GM21529 (cell line): ENCODE measurements around the gene CNTN4.

Experiments
- ATAC-seq: cut with Tn5 transposase; IDR thresholded peaks from one replicate; pipeline ENCODE4 v1.9.1; 2021; ENCODE audit not compliant: unreplicated experiment

The CNTN4 gene

GRCh38 chr3:3081381-3082233 is 982.9 kb downstream of the CNTN4 start:
- peak; percentile 38 for ATAC-seq

GRCh38 chr3:3082234-3082924 is 983.7 kb downstream of the CNTN4 start:
- peak; percentile 87 for ATAC-seq

GRCh38 chr3:3084890-3085289 is 986.2 kb downstream of the CNTN4 start:
- no peak for ATAC-seq

- no peak for ATAC-seq
Observed at GRCh38 chr3:3085782-3086181, 987.1 kb downstream of the CNTN4 start.

DNA sequence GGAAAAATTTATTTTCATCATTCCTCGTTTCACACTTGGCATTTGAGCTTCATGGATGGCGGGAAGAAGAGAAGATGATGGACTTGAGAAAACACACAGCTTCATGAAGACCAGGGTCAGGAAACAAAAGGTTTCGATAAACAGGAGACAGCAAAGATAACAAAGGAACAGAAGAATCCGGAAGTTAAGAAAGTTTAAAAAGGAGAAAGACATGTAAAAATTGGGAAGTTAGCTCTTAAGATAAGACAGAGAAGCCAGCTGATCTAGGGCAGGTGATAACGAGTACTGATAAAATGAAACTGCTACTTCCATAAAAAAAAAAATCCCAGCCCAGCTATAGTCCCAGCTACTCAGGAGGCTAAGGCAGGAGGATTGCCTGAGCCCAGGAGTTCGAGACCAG is 987.6 kb downstream of the CNTN4 start:
- ATAC-seq = no peak

- ATAC-seq = no peak
Observed at GRCh38 chr3:3087279-3087678, 988.6 kb downstream of the CNTN4 start.

DNA sequence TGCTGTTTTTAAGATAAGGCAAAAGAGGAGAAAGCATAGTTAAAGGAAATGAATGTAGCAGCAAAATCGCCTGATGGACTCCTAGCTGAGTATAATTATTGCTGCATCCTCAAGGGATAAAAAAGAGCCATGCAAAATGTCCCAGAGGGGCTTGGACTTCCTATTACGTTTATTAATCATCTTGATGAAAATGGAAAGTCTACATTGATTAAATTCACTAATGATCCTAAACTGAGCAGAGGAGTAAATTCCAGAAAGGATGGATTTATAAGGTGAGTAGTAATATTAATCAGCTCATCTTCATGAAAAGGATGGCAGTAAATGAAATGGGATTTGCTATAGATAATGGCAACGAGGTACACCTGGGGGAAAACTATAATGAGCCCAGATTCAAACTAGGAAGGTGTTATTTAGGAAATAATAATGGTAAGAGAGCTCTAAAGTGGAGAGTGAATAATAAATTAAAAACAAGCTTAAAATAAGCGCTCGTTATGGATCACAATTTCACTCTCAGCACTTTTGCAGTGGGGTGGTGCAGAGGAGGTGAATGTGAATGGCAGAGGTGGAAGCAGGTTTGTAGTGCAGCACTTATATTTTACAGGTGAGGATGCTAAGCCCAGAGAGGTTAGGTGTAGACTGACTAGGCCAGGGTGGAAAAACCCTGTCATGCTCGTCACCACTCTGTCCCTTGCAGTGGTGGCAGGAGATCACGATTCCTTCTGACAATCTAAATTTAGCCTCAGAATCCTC is 989.2 kb downstream of the CNTN4 start:
- ATAC-seq = no peak

- peak; percentile 99 for ATAC-seq
Observed at GRCh38 chr3:3089017-3089416, 990.4 kb downstream of the CNTN4 start.

GRCh38 chr3:3097958-3098357 is 999.3 kb downstream of the CNTN4 start:
- no peak for ATAC-seq

GRCh38 chr3:3101660-3102458 is 1003.2 kb downstream of the CNTN4 start:
- ATAC-seq = peak; percentile 62

GRCh38 chr3:3102751-3103150 is 1004.1 kb downstream of the CNTN4 start:
- no peak for ATAC-seq

DNA sequence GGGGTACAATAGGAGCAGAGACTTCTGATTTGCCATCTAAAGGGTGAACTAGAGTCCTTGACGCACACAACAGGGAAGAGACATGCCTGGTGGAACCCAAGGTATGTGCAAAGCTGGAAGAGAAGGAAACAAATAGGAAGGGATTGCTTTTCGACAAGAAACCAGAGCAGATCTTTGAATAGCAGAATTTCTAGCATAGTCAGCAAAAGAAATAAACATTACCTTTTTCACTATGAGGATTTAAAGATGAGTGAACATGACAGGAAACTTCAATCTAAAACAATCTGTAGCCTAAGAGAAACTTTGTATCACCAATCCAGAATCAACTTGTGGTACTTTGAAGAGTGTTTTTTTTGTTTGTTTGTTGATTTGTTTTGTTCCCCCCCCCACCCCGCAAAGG is 1006.6 kb downstream of the CNTN4 start:
- ATAC-seq = no peak

DNA sequence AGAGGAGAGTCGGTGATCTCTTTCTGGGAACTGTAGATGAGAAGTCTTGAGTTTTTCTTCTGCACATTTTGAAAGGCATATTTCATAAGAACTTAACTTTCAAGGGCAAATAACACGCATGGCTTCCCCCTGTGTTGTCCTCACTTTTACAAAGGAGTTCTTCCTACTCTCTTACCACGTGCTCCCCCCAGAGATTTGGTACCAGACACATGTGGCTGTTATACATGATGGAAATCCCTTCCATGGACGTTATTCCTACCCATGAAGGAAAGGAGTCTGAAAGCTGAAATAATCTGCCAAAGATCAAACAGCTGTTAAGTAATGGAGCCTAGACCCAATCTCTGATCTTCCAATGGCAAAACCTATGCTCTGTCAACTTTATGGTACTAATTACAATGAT is 1007.1 kb downstream of the CNTN4 start:
- no peak for ATAC-seq

- ATAC-seq = no peak
Observed at GRCh38 chr3:3107181-3107580, 1008.5 kb downstream of the CNTN4 start.
